ENCODE data around the gene PTPN18.
A peak's percentile ranks its signal among the peaks of the same experiment; 100 is the strongest.

Gene PTPN18

GRCh38 chr2:130368786-130369185, 12.9 kb downstream of the PTPN18 start:
- DNase-seq = no peak

GRCh38 chr2:130369311-130369964, 13.6 kb downstream of the PTPN18 start:
- no peak for DNase-seq

DNA sequence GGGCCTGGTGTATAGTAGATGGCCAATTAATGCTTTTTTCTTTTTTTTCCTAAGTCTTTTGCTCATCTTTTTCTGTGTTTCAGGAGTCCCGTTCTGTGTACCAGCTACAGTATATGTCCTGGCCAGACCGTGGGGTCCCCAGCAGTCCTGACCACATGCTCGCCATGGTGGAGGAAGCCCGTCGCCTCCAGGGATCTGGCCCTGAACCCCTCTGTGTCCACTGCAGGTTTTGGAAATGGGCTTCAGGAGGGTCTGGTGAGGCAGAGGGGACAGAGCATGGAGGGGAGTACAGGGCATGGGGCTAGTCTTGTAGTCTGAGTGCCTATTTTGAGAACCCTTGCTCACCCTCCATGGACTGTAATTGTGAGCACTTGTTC, 14.1 kb downstream of the PTPN18 start:
- DNase-seq = no peak

- DNase-seq = no peak
These were observed 14.6 kb downstream of the PTPN18 start for GRCh38 chr2:130370490-130370889.

- DNase-seq = no peak
These were observed 15.8 kb downstream of the PTPN18 start for GRCh38 chr2:130371723-130372054.

- DNase-seq = peak; percentile 51
These were observed 16.4 kb downstream of the PTPN18 start for GRCh38 chr2:130372055-130372832.

DNA sequence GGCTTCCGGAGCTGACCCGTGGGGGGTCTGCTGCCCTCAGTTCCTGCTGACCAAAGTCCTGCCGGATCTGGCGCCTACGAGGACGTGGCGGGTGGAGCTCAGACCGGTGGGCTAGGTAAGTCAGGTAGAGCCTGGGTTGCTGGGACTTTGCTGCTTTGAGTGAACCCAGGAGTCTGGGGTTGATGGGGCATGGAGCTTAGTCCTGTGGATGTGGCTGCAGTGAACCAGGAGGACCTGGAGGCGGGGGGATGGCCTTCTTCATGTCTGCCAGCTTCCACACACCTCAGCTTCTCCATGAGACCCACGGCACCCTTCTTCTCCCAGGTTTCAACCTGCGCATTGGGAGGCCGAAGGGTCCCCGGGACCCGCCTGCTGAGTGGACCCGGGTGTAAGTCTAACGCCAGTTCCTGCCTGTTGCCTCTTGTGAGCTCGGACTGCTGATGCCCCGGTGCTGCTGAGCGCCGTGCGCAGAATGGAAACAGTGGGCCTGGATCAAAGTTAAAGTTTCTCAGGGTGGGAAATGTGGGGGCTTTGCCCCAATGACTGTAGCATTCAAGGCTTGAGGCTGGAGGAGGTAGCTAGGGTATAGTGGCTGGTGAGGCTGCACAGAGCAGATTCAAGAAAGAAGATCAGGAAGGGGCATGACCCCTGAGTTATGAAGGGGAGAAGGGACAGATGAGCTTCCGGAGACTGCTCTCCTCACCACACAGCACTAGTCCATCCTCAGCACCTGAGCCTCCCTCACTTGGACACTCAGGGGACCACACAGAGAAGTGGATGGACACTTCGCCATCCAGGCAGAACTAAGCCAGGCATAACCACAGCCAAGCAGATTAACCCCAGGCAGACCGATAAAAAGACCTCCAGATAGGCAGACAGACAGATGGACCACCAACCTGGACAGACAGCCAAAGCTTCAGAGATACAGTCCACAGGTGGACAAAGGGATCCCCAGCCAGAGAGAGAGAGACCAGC, 17.3 kb downstream of the PTPN18 start:
- no peak for DNase-seq

DNA sequence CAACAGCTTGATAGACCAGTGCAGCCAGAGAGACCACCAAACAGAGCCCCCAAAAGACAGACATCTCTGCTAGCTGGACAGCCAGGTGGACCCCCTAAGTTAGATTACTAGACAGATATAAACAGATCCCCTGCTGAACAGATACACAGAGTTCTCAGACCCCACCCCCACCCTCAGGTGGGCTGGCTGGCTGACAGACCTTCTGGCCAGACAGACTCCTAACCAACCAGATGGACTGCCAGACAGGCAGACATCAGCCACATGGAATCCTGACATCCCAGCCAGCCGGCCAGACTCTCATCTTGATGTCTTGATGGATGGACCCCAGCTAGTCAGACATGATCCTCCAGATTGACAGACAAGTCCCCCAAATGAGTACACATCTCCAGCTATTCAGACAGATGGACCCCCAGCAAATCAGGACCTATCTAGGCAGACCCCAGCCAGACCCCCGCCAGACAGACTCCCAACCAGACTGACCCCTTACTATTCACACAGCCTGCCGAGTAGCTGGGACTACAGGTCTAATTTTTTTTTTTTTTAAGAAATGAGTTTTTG, 18.0 kb downstream of the PTPN18 start:
- DNase-seq = no peak

- no peak for DNase-seq
These were observed 18.9 kb downstream of the PTPN18 start for GRCh38 chr2:130374587-130375290.

GRCh38 chr2:130375291-130376266, 19.7 kb downstream of the PTPN18 start:
- DNase-seq = no peak

DNA sequence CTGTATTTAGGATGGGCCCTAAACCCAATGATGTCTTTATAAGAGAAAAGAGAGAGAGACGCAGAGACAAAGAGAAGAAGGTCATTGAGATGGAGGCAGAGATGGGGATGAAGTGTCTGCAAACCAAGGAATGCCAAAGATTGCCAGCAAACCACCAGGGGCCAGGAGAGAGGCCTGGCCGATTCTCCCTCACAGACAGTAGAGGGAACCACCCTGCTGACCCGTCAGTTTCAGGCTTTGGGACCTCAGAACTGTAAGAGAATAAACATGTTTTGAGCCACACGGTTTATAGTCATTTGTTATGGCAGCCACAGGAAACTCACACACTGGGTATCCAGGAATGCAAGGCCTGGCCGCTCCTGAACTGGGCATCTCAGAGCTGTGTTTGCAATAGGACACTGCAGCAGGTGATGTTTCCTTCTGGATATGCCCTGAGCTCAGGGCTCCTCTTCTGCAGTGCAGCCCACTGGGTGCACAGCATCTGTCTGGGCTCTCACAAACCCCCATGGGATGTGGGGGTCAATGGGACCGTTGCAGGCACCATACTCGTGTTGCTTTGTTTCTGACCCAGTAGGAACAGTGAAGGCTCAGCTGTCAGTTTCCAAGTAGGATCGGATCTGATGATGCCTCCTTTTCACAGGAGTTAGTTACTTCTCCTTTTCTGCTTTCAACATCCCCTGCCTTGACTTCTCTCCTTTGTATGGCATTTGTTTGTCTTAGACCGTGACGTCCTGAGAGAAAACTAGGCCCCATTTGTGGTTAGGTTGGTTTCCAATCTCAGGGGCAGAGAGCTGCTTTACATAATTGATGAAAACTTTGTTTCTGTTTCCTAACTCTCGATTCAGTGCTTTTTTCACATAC, 20.8 kb downstream of the PTPN18 start:
- DNase-seq = no peak

DNA sequence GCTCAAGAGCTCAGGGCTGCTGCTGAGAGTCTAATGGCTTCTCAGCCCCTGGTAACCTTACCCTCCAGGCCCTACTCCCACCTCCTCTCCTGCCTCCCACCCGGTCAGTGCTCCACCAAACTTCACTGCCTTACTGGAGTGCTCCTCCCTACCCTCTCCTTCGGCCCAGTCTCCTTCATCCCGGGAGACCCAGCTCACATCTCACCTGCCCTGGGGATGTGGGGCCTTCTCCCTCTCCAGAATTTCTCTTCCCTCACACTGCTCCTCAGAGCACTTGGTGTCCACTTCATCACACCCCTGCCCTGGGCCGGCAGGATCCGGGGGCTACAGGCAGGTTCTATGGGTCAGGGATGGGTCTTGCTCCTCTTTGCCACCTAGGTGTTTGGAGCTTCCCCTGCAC, 21.6 kb downstream of the PTPN18 start:
- no peak for DNase-seq

DNA sequence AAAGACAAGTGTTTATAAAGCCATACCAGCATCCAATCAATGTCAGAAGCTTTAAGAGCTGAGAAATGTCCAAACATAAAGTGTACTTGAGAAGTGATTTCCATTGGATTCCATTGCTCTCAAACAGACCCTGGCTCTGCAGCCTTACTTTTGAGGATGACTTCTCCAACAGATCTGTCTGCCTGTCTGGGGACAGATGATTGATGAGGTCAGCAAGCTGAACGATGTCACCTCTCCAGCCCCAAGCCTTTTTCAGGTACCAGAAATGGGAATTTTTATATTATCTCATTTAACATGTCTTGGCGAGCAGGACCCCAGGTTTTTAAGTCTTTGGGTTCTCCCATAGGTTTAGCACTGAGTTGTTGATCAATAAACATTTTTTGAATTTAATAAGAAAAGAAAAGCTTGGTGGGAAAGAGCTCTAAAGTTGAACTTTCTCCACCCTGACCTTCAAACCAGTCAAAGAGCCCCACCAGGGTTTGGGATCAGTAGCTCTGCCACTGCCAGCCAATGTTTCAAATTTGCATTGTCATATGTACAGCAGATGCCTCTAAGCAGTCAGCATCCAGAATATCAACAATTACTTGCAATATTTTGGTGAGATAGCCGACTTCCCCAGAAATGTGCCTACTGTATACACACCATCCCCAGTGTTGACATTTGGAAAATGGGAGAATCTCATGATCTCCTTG, 22.5 kb downstream of the PTPN18 start:
- no peak for DNase-seq

- no peak for DNase-seq
These were observed 23.0 kb downstream of the PTPN18 start for GRCh38 chr2:130378898-130379214.

DNA sequence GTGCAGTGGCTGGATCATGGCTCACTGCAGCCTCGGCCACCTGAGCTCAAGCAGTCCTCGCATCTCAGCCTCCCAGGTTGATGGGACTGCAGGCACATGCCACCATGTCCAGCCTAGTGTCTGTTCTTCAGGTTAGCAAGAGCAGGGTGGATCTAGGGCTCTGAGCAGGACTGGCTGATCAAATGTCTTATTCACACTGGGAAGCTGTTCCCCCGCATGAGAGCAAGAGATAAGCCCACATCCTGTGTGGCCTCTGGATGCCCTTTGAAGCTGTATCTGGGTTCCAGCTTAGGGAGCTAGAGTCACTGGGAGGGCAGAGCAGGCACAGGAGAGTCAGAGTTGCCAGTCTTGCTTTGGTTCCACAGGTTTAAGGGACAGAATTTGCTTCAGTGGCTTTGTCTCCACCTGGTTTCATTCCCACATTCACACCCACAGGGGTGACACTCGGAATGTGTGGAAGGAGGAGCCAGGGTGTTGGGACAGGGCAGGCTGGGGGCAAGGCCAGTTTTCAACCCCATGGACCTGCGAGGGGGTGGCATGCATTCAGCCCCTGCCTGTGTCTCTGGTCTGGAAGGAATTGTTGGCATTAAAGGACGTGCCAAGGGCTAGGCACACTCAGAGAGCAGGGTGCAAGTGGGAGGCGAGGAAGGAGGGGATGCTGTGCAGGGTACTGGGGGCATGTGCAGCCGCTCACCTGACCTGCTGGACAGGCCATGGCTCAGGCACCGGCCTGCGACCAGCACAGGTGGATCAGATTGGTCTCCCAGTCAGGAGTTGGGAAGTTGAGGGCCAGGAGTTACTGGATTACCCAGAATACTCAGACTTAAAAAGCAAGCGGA, 24.5 kb downstream of the PTPN18 start:
- no peak for DNase-seq

DNA sequence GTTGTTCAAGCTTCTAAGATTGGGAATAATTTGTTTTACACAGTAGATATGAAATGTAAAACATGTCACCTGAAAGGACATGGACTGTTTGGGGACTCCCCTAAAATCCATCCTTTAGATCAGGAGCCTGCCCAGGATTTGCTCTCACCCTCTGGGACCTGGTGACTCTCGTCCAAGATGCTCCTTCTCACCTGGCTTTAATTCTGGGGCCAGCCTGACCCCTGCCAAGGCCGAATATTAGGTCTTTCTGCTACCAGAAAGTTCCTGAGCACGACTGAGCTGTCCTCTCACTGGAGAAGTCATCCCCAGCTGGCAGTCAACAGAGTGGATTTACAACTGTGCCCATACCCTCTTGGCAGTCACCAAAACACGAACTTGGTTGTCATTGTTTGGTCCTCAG, 25.3 kb downstream of the PTPN18 start:
- DNase-seq = no peak

DNA sequence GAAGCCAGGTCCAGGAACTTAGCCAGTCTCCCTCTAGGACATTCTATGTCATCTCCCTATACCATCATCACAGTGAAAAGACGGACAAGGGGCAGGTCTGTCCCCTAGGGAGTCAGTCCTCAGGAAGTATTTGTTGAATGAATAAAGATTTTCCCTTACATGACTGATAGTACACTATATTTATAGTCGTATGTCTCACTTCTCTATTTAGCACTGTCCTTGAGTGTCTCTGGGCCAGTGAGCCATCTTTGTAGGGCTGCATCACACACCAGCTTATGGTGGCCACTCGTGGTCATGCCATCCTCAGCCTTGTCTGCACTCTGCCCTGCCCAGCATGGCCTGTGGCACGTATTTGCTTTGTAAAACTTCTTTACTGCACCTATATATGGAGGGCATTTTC, 25.8 kb downstream of the PTPN18 start:
- no peak for DNase-seq

GRCh38 chr2:130382313-130382917, 26.6 kb downstream of the PTPN18 start:
- no peak for DNase-seq

Measured in effector CD4-positive, alpha-beta T cell (primary cell).